Measurements from ENCODE around the gene SOD3. TPM values are rescaled to one million over a fixed set of nuclear protein-coding genes. Genes with fewer than 3 reads are reported as not detected.

Gene SOD3
- total RNA-seq, 1 donor from 2014 or later = 0.75 TPM

DNA sequence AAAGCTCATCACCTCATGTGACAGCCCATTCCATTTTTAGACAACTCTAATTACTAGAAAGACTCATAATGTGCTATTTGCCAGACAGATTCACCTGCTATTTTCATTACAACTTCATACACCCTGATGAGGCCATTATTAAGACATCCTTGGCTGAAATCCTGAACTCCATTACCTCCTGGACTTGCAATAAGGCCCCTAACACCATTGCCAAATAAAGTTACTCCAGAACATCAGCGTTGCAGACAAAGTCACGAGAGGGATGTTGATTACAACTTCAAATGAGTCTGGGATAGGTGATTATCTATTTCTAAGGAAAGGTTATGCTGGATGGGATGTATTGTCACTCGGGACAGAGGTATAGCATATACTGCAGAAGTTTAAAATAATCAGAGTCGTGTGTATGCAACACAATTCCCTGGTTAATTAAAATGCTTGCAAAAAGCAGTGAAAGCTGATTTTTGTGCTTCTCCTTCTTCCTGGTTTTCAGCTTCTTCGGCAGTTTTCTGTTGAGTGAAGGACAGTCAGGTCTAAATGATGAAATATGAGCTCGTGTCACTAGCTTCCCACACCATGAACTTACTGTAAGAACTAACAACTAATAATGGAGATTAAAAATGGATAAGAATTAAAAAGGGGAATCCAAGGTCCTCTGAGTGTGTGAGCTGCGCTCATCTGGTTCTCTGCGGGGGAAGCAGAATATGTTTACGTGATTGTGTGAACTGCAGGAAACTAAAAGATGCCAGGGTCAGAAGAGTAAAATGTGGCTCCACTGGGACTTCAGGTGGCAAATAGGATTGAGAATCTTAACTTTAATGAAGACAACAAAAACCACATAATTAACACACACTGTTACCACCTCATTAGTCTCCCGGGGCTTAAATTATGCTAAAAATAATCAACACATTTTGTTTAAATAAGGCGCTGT lies 17.6 kb upstream of the SOD3 start:
- H3K36me3 ChIP-seq (ENCODE audit: control insufficient read depth, insufficient read depth, low read length) = no peaks in the 10 kb centered on the region
- H3K27me3 ChIP-seq (ENCODE audit: control insufficient read depth, insufficient read depth, low read length) = no peaks in the 10 kb centered on the region
- no peak for TF ChIP-seq CTCF (IDR thresholded peaks at IDR 0.05; ENCODE audit: insufficient read depth, low read length, poor library complexity, severe bottlenecking)
- no peak for DNase-seq (ENCODE audit: low read depth)
- H3K4me3 ChIP-seq (ENCODE audit: low read depth, low read length) = no peak overlapping the region

DNA sequence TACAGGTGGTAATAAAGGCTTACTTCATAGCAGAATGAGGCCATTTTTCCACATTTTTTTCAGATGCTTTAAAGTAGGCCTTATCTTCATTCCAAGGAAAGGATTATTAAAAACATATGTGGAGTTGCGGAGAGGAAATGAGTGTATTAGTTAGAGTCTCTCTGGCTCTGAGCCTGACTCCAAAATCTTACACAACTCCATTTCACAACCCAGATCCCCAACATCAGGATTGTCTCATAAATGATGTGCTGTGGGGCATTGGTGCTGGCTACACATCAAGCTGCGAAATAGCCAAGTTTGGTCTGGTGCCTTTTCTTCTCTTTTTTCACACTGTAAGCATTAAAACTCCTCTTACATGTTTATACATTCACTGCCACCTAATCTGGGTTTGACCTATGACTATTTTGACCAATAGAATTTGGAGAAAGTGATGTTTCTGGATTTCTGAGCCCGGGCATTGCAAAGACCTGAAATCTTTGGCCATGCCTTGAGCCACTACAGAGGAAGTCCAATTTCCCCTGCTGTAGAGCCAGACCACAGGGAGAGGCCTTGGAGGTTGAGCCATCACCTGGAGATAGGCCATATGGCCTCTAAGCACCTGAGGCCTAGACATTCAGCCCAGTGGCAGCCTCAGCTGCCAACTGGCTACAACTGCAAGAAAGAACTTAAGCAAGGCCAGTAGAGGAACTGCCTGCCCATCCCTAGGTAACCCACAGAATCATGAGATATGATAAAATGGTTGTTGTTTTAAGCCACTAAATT lies 16.7 kb upstream of the SOD3 start:
- H3K36me3 ChIP-seq (ENCODE audit: control insufficient read depth, insufficient read depth, low read length) = no peaks in the 10 kb centered on the region
- no peak for DNase-seq (ENCODE audit: low read depth)
- no peak for TF ChIP-seq CTCF (IDR thresholded peaks at IDR 0.05; ENCODE audit: insufficient read depth, low read length, poor library complexity, severe bottlenecking)
- H3K27me3 ChIP-seq (ENCODE audit: control insufficient read depth, insufficient read depth, low read length) = no peaks in the 10 kb centered on the region
- H3K4me3 ChIP-seq (ENCODE audit: low read depth, low read length) = no peak overlapping the region

GRCh38 chr4:24780936-24781495 lies 14.4 kb upstream of the SOD3 start:
- TF ChIP-seq CTCF (IDR thresholded peaks at IDR 0.05; ENCODE audit: insufficient read depth, low read length, poor library complexity, severe bottlenecking) = no peak
- DNase-seq (ENCODE audit: low read depth) = no peak
- no peak overlapping the region for H3K4me3 ChIP-seq (ENCODE audit: low read depth, low read length)
- H3K36me3 ChIP-seq (ENCODE audit: control insufficient read depth, insufficient read depth, low read length) = no peaks in the 10 kb centered on the region
- H3K27me3 ChIP-seq (ENCODE audit: control insufficient read depth, insufficient read depth, low read length) = no peaks in the 10 kb centered on the region

DNA sequence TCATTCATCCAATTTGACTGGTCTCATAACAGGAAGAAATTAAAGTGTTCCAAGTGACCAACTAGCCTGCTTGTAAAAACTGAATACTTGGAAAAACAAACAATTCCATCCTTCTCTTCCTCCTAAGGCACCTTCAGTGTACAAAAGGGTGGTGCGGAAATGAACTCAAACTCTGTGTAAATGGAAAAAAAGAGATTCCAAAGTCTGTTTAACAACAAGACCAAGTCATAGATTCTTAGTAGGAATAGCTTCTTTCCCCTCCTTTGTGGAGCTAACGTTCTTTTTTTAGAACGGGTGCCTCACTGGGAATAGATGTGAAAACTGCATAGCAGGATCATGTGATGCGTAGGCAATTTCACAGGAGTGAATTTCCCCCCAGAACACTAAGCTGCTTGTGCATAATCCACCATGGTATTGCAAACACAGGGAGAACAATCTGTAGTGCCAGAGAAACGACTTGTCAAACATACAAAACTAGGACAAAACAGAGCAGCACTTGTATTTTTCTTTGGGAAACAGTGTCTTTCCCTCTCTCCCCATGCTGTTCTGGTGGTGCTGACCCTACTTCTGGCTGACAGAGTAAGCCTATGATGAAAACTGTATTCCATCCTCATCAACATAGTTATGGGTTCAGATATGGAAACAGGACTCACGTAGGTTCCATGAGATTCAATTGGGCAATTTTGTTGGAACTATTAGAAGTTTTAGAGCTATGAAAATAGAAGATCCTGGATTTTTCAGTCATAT lies 13.2 kb upstream of the SOD3 start:
- no peaks in the 10 kb centered on the region for H3K36me3 ChIP-seq (ENCODE audit: control insufficient read depth, insufficient read depth, low read length)
- H3K4me3 ChIP-seq (ENCODE audit: low read depth, low read length) = no peak overlapping the region
- no peaks in the 10 kb centered on the region for H3K27me3 ChIP-seq (ENCODE audit: control insufficient read depth, insufficient read depth, low read length)
- no peak for DNase-seq (ENCODE audit: low read depth)
- TF ChIP-seq CTCF (IDR thresholded peaks at IDR 0.05; ENCODE audit: insufficient read depth, low read length, poor library complexity, severe bottlenecking) = no peak

GRCh38 chr4:24783506-24783905 lies 11.9 kb upstream of the SOD3 start:
- H3K27me3 ChIP-seq (ENCODE audit: control insufficient read depth, insufficient read depth, low read length) = no peaks in the 10 kb centered on the region
- no peak for DNase-seq (ENCODE audit: low read depth)
- H3K4me3 ChIP-seq (ENCODE audit: low read depth, low read length) = no peak overlapping the region
- H3K36me3 ChIP-seq (ENCODE audit: control insufficient read depth, insufficient read depth, low read length) = no peaks in the 10 kb centered on the region
- no peak for TF ChIP-seq CTCF (IDR thresholded peaks at IDR 0.05; ENCODE audit: insufficient read depth, low read length, poor library complexity, severe bottlenecking)
